ENCODE data around the gene ATXN1.

The ATXN1 gene

GRCh38 chr6:16313732-16314131 lies 447.5 kb downstream of the ATXN1 start:
- ATAC-seq, result no peak
- TF ChIP-seq GLIS3 (CRISPR knock-in tag; IDR thresholded peaks at IDR 0.05) (no peak), ZNF565 (CRISPR knock-in tag; conservative IDR thresholded peaks at IDR 0.05; ENCODE audit: low read depth) (no peak), OSR1 (CRISPR knock-in tag; IDR thresholded peaks at IDR 0.05) (no peak), BACH2 (CRISPR knock-in tag; IDR thresholded peaks at IDR 0.05; ENCODE audit: borderline replicate concordance) (no peak), PPARA (CRISPR knock-in tag; IDR thresholded peaks at IDR 0.05; ENCODE audit: borderline replicate concordance) (no peak), ZFP30 (CRISPR knock-in tag; IDR thresholded peaks at IDR 0.05) (no peak), TOX (CRISPR knock-in tag; IDR thresholded peaks at IDR 0.05; ENCODE audit: borderline replicate concordance) (no peak)

- ATAC-seq, result no peak
- TF ChIP-seq TOX (CRISPR knock-in tag; IDR thresholded peaks at IDR 0.05; ENCODE audit: borderline replicate concordance) (no peak), PATZ1 (CRISPR knock-in tag; IDR thresholded peaks at IDR 0.05; ENCODE audit: borderline replicate concordance) (no peak), RARB (CRISPR knock-in tag; IDR thresholded peaks at IDR 0.05) (no peak), ZFP30 (CRISPR knock-in tag; IDR thresholded peaks at IDR 0.05) (no peak)
These were observed 449.5 kb downstream of the ATXN1 start for GRCh38 chr6:16311763-16312162.

- no peak for TF ChIP-seq TCF4 (CRISPR knock-in tag; IDR thresholded peaks at IDR 0.05; ENCODE audit: borderline replicate concordance)
- no peak for TF ChIP-seq GLIS3 (CRISPR knock-in tag; IDR thresholded peaks at IDR 0.05)
- TF ChIP-seq ZFP3 (CRISPR knock-in tag; IDR thresholded peaks at IDR 0.05), result no peak
- TF ChIP-seq CSRNP3 (CRISPR knock-in tag; IDR thresholded peaks at IDR 0.05), result no peak
- TF ChIP-seq TSHZ2 (CRISPR knock-in tag; IDR thresholded peaks at IDR 0.05), result no peak
- no peak for TF ChIP-seq ZNF70 (CRISPR knock-in tag; IDR thresholded peaks at IDR 0.05)
- no peak for TF ChIP-seq SNAI2 (CRISPR knock-in tag; IDR thresholded peaks at IDR 0.05)
- TF ChIP-seq CSDC2 (CRISPR knock-in tag; IDR thresholded peaks at IDR 0.05), result no peak
- no peak for TF ChIP-seq ARNTL (CRISPR knock-in tag; IDR thresholded peaks at IDR 0.05; ENCODE audit: borderline replicate concordance, low read depth)
- no peak for TF ChIP-seq ZNF565 (CRISPR knock-in tag; conservative IDR thresholded peaks at IDR 0.05; ENCODE audit: low read depth)
- no peak for TF ChIP-seq ESRRG (CRISPR knock-in tag; IDR thresholded peaks at IDR 0.05)
- no peak for TF ChIP-seq TOX (CRISPR knock-in tag; IDR thresholded peaks at IDR 0.05; ENCODE audit: borderline replicate concordance)
- no peak for TF ChIP-seq ZNF8 (CRISPR knock-in tag; IDR thresholded peaks at IDR 0.05)
- TF ChIP-seq POU6F1 (CRISPR knock-in tag; IDR thresholded peaks at IDR 0.05; ENCODE audit: borderline replicate concordance, low read depth), result no peak
- no peak for TF ChIP-seq OSR1 (CRISPR knock-in tag; IDR thresholded peaks at IDR 0.05)
- TF ChIP-seq RARB (CRISPR knock-in tag; IDR thresholded peaks at IDR 0.05), result no peak
- no peak for TF ChIP-seq ISL1 (CRISPR knock-in tag; IDR thresholded peaks at IDR 0.05)
- no peak for TF ChIP-seq ZC3H10 (CRISPR knock-in tag; IDR thresholded peaks at IDR 0.05)
- ATAC-seq, result no peak
These were observed 454.9 kb downstream of the ATXN1 start for GRCh38 chr6:16306334-16306733.

- no peak for ATAC-seq
- no peak for TF ChIP-seq GLIS3 (CRISPR knock-in tag; IDR thresholded peaks at IDR 0.05)
- TF ChIP-seq ZFP30 (CRISPR knock-in tag; IDR thresholded peaks at IDR 0.05), result no peak
- TF ChIP-seq CSRNP3 (CRISPR knock-in tag; IDR thresholded peaks at IDR 0.05), result no peak
- no peak for TF ChIP-seq SNAI2 (CRISPR knock-in tag; IDR thresholded peaks at IDR 0.05)
- TF ChIP-seq ISL1 (CRISPR knock-in tag; IDR thresholded peaks at IDR 0.05), result no peak
- TF ChIP-seq ARNTL (CRISPR knock-in tag; IDR thresholded peaks at IDR 0.05; ENCODE audit: borderline replicate concordance, low read depth), result no peak
- no peak for TF ChIP-seq BACH2 (CRISPR knock-in tag; IDR thresholded peaks at IDR 0.05; ENCODE audit: borderline replicate concordance)
- no peak for TF ChIP-seq PPARA (CRISPR knock-in tag; IDR thresholded peaks at IDR 0.05; ENCODE audit: borderline replicate concordance)
- no peak for TF ChIP-seq ESRRG (CRISPR knock-in tag; IDR thresholded peaks at IDR 0.05)
- TF ChIP-seq TCF4 (CRISPR knock-in tag; IDR thresholded peaks at IDR 0.05; ENCODE audit: borderline replicate concordance), result no peak
- no peak for TF ChIP-seq ZNF565 (CRISPR knock-in tag; conservative IDR thresholded peaks at IDR 0.05; ENCODE audit: low read depth)
- TF ChIP-seq CSDC2 (CRISPR knock-in tag; IDR thresholded peaks at IDR 0.05), result no peak
- TF ChIP-seq TOX (CRISPR knock-in tag; IDR thresholded peaks at IDR 0.05; ENCODE audit: borderline replicate concordance), result no peak
- no peak for TF ChIP-seq ZFP3 (CRISPR knock-in tag; IDR thresholded peaks at IDR 0.05)
- TF ChIP-seq ZC3H10 (CRISPR knock-in tag; IDR thresholded peaks at IDR 0.05), result no peak
- no peak for TF ChIP-seq POU6F1 (CRISPR knock-in tag; IDR thresholded peaks at IDR 0.05; ENCODE audit: borderline replicate concordance, low read depth)
These were observed 455.5 kb downstream of the ATXN1 start for GRCh38 chr6:16305788-16306187.
